ENCODE measurements around the gene CD37.
"Not testable (repeated sequence)": the region's sequence is repeated elsewhere in the genome, so short reads cannot be mapped to it uniquely, and the experiment has no call there.

The CD37 gene

DNA sequence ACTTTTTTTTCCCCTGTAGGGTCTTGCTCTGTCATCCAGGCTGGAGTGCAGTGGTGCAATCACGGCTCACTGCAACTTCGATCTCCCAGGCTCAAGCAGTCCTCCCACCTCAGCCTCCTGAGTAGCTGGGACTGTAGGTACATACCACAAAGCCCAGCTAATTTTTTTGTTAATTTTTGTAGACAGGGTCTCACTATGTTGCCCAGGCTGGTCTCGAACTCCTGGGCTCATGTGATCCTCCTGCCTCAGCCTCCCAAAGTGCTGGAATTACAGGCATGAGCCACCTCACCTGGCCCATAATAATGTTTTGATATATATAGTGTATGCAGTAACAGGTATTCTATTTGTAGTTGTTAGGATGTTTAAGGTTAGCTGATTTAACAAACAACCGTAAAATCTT is 4.0 kb upstream of the CD37 start:
- not testable (repeated sequence) for DNase-seq

DNA sequence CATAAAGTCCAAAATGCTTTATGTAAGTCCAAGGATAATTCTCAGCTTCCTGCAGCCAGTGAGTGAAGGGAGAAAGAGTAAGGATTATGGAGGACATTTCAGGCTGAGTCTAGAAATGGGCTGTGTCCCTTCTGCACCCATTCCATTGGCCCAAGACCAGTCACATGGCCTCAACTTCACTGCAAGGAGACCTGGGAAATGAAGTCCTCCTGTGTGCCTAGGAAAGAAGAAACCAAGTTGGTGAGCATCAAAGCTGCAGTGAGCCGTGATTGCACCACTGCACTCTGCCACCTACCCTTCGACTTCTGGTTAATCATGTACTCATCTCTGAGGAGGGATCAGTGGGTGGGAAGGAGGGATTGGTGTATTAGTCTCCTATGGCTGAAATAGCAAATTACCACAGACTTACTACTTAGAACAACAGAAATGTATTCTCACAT is 3.6 kb upstream of the CD37 start:
- no peak for DNase-seq

DNA sequence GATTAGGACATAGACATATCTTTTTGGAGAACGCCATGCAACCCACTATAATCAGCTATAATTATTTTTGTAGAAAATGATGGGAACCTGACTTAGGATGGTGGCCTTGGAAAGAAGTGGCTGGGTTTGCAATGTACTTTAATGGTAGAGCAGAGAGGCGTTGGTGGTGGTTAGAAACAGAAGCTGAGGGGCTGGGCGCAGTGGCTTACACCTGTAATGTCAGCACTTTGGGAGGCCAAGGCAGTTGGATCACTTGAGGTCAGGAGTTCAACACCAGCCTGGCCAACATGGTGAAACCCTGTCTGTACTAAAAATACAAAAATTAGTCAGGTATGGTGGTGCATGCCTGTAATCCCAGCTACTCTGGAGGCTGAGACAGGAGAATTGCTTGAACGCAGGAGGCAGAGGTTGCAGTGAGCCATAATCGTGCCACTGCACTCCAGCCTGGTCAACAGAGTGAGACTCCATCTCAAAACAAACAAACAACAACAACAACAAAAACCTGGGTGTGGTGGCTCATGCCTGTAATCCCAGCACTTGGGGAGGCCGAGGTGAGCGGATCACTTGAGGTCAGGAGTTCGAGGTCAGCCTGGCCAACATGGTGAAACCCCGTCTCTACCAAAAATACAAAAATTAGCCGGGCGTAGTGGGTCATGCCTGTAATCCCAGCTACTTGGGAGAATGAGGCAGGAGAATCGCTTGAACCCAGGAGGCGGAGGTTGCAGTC is 2.4 kb upstream of the CD37 start:
- not testable (repeated sequence) for DNase-seq

DNA sequence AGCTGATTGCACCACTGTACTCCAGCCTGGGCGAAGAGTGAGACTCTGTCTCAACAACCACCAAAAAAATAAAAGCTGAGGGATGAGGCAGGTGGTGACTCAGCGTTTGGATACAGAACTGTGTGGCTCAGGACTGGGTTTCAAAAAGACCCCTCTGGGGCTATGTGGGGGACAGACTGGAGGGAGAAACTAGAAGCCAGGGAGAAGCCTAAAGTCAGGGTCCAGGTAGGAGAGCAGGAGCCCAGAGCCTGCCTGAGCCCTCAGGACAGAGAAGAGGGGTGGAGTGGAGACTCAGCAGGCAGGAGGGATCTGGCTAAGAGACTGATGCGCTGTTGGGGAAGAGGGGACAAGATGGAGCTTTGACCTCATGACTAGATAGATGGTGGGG is 1.8 kb upstream of the CD37 start:
- DNase-seq: no peak

DNA sequence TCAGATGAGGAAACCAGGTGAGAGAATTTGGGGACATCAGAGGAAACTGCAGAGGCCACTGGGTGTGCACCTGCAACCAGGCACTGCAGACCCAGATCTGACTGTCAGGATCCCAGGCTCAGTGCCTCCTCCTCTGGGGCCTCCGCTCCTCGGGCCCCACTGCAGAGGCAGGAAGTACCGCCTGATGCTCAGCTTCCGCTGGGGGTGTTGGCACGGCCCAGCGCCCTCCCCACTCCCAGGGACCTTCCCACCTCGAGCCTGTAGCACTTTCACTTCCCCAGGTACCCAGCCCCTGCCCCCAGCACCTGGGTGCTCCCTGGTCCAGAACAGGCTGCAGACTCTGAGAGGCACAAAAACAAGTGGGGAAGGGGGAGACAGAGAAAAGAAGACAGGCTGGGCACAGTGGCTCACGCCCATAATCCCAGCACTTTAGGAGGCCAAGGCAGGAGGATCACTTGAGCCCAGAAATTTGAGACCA is 1.4 kb upstream of the CD37 start:
- no peak for DNase-seq

DNA sequence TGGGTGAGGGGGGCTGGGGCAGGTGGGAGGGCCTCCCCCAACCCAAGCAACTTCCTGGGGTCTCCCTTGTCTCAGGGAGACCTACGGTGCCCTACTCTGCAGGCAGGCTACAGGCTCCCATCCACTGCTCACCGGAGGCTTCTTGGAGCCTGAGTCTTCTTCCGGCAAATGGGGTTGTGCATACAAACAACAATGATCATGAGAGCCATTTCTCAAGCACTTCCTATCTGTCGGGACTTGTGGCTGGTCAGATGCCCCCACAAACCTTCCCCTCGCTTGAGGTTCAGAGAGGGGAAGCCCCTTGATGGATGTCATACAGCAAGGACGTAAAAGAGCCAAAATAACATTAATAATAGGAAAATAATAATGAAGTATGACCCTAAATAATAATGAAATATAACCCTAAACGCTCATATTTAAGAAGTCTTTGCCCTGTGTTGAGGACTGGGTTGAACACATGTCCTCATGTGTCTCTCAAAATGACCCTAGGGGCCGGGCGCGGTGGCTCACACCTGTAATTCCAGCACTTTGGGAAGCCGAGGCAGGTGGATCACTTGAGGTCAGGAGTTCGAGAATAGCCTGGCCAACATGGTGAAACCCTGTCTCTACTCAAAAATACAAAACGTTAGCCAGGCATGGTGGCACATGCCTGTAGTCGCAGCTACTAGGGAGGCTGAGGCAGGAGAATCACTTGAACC is 727 bp downstream of the CD37 start:
- no peak for DNase-seq

DNA sequence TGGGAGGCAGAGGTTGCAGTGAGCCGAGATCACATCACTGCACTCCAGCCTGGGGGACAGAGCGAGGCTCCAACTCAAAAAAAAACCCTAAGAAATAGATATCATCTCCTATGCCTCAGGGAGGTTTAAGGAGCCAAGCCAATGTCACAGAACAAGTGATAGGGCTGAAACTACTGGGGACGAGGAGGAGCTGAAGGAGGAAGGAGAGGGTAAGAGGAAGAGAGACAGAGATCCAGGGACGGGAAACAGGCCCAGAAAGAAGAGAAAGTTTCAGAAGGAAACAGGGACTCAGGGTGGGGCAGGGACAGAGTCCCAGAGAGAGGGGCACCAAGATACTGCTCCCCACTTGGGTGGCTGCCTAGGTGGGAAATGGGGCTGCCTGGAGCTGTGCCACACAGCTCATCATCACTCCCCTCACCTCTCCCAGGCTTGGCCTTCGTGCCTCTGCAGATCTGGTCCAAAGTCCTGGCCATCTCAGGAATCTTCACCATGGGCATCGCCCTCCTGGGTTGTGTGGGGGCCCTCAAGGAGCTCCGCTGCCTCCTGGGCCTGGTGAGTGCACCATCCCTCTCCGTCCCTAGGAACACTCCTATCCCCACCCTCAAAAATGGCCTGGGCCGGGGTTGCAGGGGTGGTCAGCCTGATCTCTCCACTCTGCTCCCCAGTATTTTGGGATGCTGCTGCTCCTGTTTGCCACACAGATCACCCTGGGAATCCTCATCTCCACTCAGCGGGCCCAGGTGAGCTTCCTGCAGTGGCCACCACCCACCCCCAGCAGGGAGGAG is 1.5 kb downstream of the CD37 start:
- DNase-seq: no peak

DNA sequence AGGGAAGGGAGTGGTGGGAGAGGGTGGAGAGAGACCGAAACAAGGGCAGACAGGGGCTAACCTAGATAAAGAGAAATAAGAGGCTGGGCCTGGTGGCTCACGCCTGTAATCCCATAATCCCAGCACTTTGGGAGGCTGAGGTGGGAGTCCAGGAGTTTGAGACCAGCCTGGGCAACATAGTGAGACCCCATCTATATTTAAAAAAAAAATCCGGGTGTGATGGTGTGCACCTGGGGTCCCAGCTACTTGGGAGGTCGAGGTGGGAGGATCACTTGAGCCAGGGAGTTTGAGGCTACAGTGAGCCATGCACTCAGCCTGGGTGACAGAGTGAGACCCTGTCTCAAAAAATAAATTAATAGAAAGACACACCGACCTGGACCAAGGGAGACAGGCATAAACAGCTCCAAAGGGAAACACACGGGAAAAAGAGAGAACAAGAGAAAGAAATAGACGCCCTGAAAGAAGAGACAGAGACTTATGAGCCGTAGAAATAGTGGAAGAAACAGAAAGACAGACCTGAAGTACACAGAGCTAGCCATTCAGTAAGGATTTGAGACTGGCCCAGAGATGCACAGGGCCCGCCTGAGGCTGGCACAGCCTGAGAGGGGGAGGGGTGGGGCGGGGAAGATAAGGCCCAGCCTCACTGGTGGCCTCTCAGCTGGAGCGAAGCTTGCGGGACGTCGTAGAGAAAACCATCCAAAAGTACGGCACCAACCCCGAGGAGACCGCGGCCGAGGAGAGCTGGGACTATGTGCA is 2.2 kb downstream of the CD37 start:
- no peak for DNase-seq

DNA sequence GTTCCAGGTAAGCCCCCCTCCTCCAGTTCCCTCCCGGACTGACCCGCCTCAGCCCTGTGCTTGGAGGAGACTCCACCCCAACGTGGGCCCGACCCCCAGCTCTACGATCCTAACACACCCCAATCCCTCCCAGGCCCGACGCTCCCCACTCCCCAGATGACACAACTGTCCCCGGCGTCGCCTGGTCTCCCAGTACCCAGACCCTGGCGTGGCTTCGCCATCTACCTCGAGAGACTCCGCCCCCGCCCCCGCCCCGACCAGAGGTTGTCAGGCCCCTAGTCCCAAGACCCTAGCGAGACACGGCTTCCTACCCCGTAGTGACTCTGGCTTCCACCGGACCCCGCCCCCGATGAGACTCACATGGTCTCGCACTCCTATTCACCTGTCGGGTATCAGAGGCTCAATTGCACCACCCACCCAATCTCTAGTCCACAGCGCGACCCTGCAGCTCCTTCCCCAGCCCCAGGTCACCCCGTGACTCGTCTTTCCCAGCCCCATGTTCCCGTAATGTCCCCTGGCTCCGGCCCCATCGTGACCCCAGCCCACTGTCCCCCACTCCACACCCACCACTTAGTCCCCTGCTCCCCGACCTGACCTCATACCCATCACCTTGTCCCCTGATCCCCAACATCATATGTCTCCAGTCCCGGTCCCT is 2.9 kb downstream of the CD37 start:
- no peak for DNase-seq

DNA sequence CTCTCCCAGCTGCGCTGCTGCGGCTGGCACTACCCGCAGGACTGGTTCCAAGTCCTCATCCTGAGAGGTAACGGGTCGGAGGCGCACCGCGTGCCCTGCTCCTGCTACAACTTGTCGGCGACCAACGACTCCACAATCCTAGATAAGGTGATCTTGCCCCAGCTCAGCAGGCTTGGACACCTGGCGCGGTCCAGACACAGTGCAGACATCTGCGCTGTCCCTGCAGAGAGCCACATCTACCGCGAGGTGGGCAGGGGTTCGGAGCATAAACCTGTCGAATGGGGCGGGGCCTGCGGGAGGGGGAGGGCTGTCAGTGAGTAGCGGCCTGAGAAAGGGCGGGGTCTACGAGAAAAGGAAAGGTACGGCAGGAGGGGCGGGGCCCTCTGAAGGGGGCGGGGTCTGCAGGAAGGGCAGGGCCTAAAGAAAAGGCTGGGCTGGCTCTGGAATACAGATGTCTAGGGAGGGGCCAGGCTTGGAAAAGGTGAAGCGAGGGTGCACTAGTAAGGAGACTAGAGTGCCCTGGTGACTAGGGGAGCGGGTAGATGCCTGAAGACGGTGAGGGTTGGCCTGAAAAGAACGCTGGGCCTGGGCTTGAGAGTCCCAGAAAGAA is 3.6 kb downstream of the CD37 start:
- DNase-seq: no peak

DNA sequence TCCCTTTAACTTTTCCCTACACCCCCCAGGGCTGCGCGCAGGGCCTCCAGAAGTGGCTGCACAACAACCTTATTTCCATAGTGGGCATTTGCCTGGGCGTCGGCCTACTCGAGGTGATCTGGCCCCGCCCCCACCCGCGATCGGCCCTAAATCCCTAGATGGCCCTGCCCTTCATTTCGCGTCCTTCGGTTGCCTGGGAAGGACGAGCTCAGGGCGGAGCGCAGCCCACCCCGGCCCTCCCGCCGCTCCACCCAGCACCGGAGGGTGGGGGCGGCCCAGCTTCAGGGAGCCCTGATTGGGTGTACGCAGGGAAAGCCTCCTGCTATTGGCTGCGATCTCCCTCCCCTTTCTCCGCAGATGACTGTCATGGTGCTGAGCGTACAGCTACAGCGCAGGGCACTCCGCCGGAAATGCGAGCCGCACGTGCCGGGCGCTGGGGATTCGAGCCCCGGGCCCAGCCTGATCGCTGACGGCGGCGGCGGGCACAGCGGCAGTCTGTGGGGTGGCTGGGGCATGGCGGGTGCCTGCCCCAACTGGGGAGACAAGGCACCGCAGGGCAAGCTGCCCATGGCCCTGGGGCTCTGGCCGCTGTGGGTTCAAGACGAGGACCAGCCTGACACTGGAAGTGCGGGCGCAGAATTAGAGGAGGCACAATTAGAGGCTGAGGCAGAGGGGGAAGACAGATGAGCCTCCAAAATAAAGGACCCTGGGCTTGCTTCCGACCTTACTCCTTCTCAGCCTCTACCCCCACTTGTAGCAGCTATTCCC is 4.3 kb downstream of the CD37 start:
- DNase-seq: no peak

DNA sequence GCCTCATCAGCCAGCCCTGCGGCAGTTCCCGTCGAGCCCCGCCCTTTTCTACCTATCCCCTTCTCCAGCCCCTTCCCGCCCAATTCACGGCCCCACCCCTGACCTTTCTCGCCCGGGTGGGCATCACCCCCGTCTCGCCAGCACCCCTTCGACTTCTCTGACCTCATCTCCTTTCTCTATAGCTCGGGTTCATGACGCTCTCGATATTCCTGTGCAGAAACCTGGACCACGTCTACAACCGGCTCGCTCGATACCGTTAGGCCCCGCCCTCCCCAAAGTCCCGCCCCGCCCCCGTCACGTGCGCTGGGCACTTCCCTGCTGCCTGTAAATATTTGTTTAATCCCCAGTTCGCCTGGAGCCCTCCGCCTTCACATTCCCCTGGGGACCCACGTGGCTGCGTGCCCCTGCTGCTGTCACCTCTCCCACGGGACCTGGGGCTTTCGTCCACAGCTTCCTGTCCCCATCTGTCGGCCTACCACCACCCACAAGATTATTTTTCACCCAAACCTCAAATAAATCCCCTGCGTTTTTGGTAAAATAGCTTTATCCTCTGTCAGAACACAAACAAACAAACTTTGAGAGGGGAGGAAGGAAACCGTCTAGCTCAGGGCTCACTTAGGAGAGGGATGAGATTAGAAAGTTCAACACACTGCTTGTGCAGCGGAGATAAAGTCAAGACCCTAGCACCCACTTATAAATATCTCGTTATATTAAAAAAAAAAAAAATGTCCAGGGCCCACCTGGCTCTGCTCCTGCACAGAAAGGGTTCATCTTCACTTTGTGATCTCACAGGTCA is 5.1 kb downstream of the CD37 start:
- no peak for DNase-seq

DNA sequence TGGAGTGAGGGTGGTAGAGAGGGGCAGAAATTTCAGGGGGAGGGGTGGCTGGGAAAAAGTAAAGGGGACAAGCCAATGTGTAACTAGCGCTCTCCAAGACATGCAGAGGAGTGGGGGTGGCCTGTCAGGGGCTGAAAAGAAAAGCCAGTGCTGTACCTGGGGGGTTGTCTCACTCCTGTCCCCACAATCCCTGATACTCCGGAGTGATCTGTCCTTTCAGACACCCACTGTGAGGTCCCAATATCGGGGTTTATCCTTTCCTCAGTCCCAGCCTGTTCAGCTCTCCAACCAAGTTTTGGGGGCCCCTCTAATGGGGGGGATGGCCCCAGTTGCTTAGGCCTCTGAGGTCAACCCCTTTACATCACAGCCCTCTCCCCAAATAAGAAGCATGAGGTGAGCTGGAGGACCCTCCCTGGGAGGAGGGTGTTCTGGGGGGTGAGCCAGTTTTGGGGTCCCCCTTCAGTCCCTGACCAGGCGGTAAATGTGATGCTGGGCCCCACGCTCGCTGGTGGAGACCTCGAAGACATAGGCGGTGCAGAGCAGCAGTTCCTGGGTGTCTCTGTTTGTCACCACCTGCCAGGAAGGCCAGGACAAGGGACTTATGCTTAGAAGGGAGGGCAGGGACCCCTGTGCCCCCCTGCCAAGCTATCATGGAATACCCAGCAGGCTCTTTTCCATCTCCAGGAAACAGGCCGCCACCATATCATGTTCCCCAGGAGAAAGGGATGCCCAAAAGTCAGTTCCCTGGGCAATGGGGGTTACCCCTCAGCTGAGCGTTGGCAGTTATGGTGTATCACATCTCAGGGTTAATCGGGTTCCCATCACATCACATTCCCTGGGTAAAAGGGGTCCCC is 5.9 kb downstream of the CD37 start:
- DNase-seq: no peak

DNA sequence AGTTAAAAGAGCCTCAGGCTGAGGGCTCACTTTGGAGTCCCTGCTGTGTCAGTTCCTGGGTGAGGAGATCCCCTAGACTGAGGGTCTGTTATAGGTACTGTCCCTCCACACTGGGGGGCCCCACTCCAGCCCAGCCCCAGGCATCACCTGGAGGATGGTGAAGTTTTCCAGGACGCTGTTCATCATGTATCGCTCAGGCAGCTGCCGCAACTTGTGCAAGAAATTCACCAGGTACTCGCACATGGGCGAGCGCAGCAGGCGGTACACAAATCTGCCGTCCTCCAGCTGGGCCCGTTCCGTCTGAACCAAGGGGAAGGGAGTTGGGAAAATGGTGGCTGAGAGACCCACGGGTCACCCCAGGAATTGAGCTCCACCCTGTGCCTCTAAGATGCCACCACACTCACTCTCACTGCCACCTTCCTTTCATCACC is 7.1 kb downstream of the CD37 start:
- no peak for DNase-seq

DNA sequence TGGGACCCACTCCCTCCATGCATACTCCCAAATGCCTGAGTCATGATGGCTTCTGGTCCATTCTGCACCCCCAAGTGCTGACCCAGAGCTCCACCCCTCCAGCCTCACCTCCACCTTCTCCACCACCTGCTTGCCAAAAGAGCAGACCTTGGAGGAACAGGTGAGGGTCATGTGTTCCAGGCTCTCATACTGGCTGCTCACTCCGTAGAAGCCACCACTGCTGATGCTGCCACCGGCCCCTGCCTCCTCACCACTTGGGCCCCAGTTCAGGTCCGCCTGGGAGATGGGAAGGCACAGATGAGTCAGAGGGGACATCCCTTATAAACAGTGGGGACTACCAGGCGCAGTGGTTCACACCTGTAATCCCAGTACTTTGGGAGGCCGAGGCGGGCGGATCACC is 7.9 kb downstream of the CD37 start:
- DNase-seq: no peak

DNA sequence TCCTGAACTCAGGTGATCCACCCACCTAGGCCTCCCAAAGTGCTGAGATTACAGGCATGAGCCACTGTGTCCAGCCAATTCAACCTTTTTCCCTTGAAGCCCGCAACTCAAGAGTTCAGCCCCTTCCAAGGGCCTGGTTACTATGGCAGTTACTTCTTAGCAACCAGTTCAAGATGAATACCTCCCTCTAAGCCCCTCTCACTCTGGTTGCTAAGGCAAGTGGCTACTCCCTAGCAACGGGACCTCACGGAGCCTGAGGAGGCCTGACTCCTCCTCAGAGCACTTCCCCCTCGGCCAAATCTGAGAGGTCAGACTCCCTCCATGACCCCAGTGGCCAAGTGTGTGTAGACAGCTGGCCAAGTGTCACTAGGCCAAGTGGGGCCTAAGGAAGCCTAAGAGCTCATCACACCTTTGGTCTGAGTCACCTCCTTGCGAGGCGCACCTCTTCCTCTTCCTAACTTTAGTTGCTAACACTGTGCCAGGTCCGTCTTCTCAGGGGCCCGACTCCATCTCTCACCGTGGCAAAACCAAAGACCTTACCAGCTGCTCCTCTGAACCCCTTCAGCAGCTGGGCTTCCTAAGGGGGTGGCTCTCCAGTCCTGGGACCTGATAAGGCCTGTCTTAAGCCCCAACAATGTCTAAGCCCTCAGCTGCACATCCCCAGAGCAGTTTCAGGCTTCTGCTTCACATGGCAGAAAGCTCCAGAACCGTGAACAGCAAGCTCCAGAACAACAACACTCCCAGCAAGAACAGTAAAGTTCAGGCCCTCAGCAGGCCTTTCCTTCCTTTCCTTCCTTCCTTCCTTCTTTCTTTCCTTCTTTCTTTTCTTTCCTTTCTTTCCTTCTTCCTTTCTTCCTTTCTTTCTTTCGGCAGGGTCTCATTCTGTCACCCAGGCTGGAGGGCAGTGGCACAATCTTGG is 9.6 kb downstream of the CD37 start:
- no peak for DNase-seq

DNA sequence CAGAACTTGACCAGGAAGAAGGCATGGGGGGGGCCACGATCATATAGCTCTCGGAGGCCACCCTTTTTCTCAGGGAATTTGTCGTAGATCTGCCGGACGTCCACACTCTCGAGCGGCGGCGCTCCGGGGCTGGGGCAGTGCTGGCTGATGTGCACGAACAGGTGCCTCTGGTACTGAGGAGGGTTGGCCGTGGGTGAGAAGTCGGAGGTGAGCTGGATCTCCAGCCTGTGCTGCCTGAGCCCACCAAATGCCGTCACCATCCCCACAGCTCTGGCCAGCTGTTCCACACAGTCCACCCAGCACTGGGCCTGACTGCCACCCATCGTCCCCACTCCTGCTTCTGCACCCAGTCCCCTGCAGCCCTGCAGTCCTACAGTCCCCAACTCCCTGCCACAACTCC is 12.0 kb downstream of the CD37 start:
- no peak for DNase-seq

DNA sequence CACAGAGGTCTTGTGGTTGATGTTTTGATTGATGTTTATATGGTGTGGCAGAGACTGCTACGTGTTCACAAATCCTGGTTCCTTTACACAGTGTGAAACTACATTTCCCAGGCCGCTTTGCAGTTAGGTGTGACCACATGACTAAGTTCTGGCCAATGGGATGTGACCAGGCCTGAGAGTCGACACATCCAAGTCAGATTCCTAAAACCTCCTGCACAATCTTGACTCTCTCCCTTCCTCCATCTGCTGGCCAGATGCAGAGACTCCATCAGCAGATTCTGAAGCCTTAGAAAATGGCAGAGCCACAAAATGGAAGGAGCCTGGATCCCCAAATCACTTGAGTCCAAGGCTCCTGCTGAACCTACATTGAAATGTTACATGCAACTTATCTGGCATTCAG is 12.6 kb downstream of the CD37 start:
- DNase-seq: no peak

Data from NCI-H1092 (cell line).